Amygdala (tissue), 56 donors: ENCODE results near the gene CATSPER4.

ENCODE experiments used
- DNase-seq, 56 donors: peaks; one replicate each; lab custom pipeline; 2025; lab: John Stamatoyannopoulos, UW

The CATSPER4 gene

GRCh38 chr1:26190373-26190987, at the start of gene CATSPER4:
Gene CATSPER4 (plus strand): TSS chr1:26190602. CDS start chr1:26190628, 26 bp downstream.
- peak in 1 of 56 donors; percentile 33 for DNase-seq

GRCh38 chr1:26142159-26142558, 48.2 kb upstream of the CATSPER4 start:
- no peak for DNase-seq

- DNase-seq = peak in 43 of 56 donors; percentile 21 to 90 (median 58)
Measured at GRCh38 chr1:26145041-26145959, 45.1 kb upstream of the CATSPER4 start.

- no peak for DNase-seq
Measured at GRCh38 chr1:26145960-26146294, 44.5 kb upstream of the CATSPER4 start.

GRCh38 chr1:26148887-26149286, 41.5 kb upstream of the CATSPER4 start:
- no peak for DNase-seq

GRCh38 chr1:26153966-26154532, 36.4 kb upstream of the CATSPER4 start:
- DNase-seq = no peak

GRCh38 chr1:26154750-26155149, 35.7 kb upstream of the CATSPER4 start:
- DNase-seq = no peak

GRCh38 chr1:26155370-26156284, 34.8 kb upstream of the CATSPER4 start:
- no peak for DNase-seq

GRCh38 chr1:26156285-26157038, 33.9 kb upstream of the CATSPER4 start:
- DNase-seq = peak in 12 of 56 donors; percentile 7 to 41 (median 27)

GRCh38 chr1:26158271-26158907, 32.0 kb upstream of the CATSPER4 start:
- no peak for DNase-seq

GRCh38 chr1:26158908-26159742, 31.3 kb upstream of the CATSPER4 start, which contains the start of gene FAM110D:
Gene FAM110D (plus strand): TSS chr1:26159079. CDS start chr1:26161292, 2,213 bp downstream.
- no peak for DNase-seq

- DNase-seq = no peak
Measured at GRCh38 chr1:26159743-26160039, 30.7 kb upstream of the CATSPER4 start.

GRCh38 chr1:26160527-26161414, 29.6 kb upstream of the CATSPER4 start:
- DNase-seq = no peak

- peak in 36 of 56 donors; percentile 7 to 76 (median 48) for DNase-seq
Measured at GRCh38 chr1:26161415-26162219, 28.8 kb upstream of the CATSPER4 start.

GRCh38 chr1:26162220-26162709, 28.1 kb upstream of the CATSPER4 start:
- no peak for DNase-seq

- no peak for DNase-seq
Measured at GRCh38 chr1:26163684-26164035, 26.7 kb upstream of the CATSPER4 start.
